HG03469 (cell line): ENCODE measurements around the gene HIP1.
"Not testable (repeated sequence)": the region's sequence is repeated elsewhere in the genome, so short reads cannot be mapped to it uniquely, and the experiment has no call there.

Experiments
- ATAC-seq: cut with Tn5 transposase; IDR thresholded peaks from one replicate; pipeline ENCODE4 v1.9.1; 2021; ENCODE audit warnings: mild to moderate bottlenecking, moderate library complexity, moderate number of reproducible peaks; ENCODE audit not compliant: unreplicated experiment

The HIP1 gene

GRCh38 chr7:75534727-75535307 lies 203.9 kb downstream of the HIP1 start:
- ATAC-seq, result no peak

- no peak for ATAC-seq
Observed at GRCh38 chr7:75533926-75534325, 204.8 kb downstream of the HIP1 start.

GRCh38 chr7:75532639-75533038 lies 206.1 kb downstream of the HIP1 start:
- no peak for ATAC-seq

- ATAC-seq, result no peak
Observed at GRCh38 chr7:75531359-75531821, 207.4 kb downstream of the HIP1 start.

- not testable (repeated sequence) for ATAC-seq
Observed at GRCh38 chr7:75527224-75527722, 211.5 kb downstream of the HIP1 start.

GRCh38 chr7:75521727-75522126 lies 217.0 kb downstream of the HIP1 start:
- ATAC-seq, result not testable (repeated sequence)

GRCh38 chr7:75518842-75519241 lies 219.9 kb downstream of the HIP1 start:
- not testable (repeated sequence) for ATAC-seq

GRCh38 chr7:75509033-75509432 lies 229.7 kb downstream of the HIP1 start:
- not testable (repeated sequence) for ATAC-seq

- not testable (repeated sequence) for ATAC-seq
Observed at GRCh38 chr7:75492020-75492419, 246.7 kb downstream of the HIP1 start, which contains the start of gene SPDYE5. SPDYE5 (plus strand) TSS chr7:75492320; CDS start chr7:75494048, 1,728 bp downstream.

GRCh38 chr7:75485979-75486643 lies 252.6 kb downstream of the HIP1 start, which contains the start of gene POM121C:
POM121C (minus strand) TSS chr7:75486299; CDS start chr7:75441496, 44,803 bp downstream.
- ATAC-seq, result peak; percentile 89

GRCh38 chr7:75485355-75485978 lies 253.3 kb downstream of the HIP1 start:
- not testable (repeated sequence) for ATAC-seq
